NCI-H446 treated with DMSO at 0.1 percent for 48 hours (cell line): ENCODE results near the gene BUB1B.
"Not testable (repeated sequence)": the region's sequence is repeated elsewhere in the genome, so short reads cannot be mapped to it uniquely, and the experiment has no call there.

Experiments
- DNase-seq: peaks from one replicate; lab custom pipeline; 2025; lab: John Stamatoyannopoulos, UW

The BUB1B gene

GRCh38 chr15:40135846-40136450, 24.9 kb upstream of the BUB1B start:
- not testable (repeated sequence) for DNase-seq

- no peak for DNase-seq
These were observed 24.2 kb upstream of the BUB1B start for GRCh38 chr15:40136470-40137302.

GRCh38 chr15:40137303-40138200, 23.3 kb upstream of the BUB1B start:
- no peak for DNase-seq

GRCh38 chr15:40138201-40138570, 22.7 kb upstream of the BUB1B start:
- DNase-seq = not testable (repeated sequence)

GRCh38 chr15:40142428-40142827, 18.4 kb upstream of the BUB1B start:
- DNase-seq = no peak

GRCh38 chr15:40146037-40146436, 14.8 kb upstream of the BUB1B start:
- no peak for DNase-seq

- DNase-seq = no peak
These were observed 11.5 kb upstream of the BUB1B start for GRCh38 chr15:40149339-40149738.

- DNase-seq = no peak
These were observed 10.5 kb upstream of the BUB1B start for GRCh38 chr15:40150163-40150925.

GRCh38 chr15:40151499-40151898, 9.4 kb upstream of the BUB1B start:
- no peak for DNase-seq

GRCh38 chr15:40151991-40152390, 8.9 kb upstream of the BUB1B start:
- DNase-seq = no peak

- not testable (repeated sequence) for DNase-seq
These were observed 6.0 kb upstream of the BUB1B start for GRCh38 chr15:40154821-40155220.

- DNase-seq = no peak
These were observed 5.5 kb upstream of the BUB1B start for GRCh38 chr15:40155270-40155910.

GRCh38 chr15:40157778-40158447, 3.0 kb upstream of the BUB1B start:
- DNase-seq = no peak

- no peak for DNase-seq
These were observed 848 bp upstream of the BUB1B start for GRCh38 chr15:40160021-40160420.

- no peak for DNase-seq
These were observed 973 bp downstream of the BUB1B start for GRCh38 chr15:40161693-40162391.

- DNase-seq = no peak
These were observed 1.7 kb downstream of the BUB1B start for GRCh38 chr15:40162552-40162951.

- DNase-seq = no peak
These were observed 3.0 kb downstream of the BUB1B start for GRCh38 chr15:40163657-40164416.

GRCh38 chr15:40167374-40167773, 6.5 kb downstream of the BUB1B start:
- DNase-seq = not testable (repeated sequence)

GRCh38 chr15:40175160-40175559, 14.3 kb downstream of the BUB1B start:
- no peak for DNase-seq
